Activated T-cell treated with anti-CD3 and anti-CD28 coated beads, Interleukin-2, amount 50 U/mL, for 24 hours (primary cell): ENCODE results near the gene SHC3.
A peak's percentile ranks its signal among the peaks of the same experiment; 100 is the strongest.

Source experiments
- DNase-seq: peaks from one replicate; pipeline ENCODE4 v3.0.0-alpha.2; 2020
- H3K27ac Mint-ChIP-seq: 2 replicates; pipeline ENCODE4 v1.8.0; 2020; ENCODE audit warnings: mild to moderate bottlenecking, mixed read lengths
- H3K27me3 Mint-ChIP-seq: 2 replicates; pipeline ENCODE4 v1.8.0; 2020; ENCODE audit warnings: mixed read lengths
- H3K36me3 Mint-ChIP-seq: 2 replicates; pipeline ENCODE4 v1.8.0; 2020; ENCODE audit warnings: low read depth, mixed read lengths
- H3K4me1 Mint-ChIP-seq: 2 replicates; pipeline ENCODE4 v1.8.0; 2020; ENCODE audit warnings: low read depth, mixed read lengths
- H3K4me3 Mint-ChIP-seq: 2 replicates; pipeline ENCODE4 v1.8.0; 2020; ENCODE audit warnings: mild to moderate bottlenecking, moderate library complexity, mixed read lengths
- H3K9me3 Mint-ChIP-seq: 2 replicates; pipeline ENCODE4 v1.8.0; 2020; ENCODE audit warnings: mixed read lengths

SHC3 gene

DNA sequence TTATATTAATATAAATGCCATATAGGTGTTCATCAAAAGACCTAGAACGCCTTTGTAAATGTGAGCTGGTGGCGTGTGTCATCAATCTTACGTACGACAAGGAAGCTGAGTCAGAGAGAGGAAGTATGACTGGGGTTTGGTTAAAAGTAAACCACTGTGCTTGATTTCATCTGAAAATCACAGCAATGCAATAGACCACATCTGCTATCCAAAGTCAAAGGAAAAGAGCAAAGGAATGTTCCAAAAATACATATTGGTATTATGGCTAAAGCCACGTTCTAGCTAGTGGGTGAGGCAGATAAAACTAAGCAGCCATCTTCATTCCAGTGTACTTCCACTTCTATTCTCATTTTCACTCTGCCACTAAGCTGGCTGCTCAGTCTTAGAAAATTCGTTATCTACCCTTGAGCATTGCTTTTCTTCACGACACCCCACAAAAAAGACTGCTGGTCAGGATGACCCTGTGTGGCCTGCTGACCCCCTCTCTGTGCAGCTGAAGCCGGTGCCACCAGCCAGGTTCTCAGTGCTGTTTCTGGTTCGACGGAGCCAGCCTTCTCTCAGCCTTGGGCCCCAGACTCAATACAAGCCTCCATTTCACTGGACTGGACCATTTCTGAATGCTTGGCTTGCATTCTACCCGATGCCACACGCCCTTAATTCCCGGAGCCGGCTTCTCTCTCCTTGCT is 23.8 kb downstream of the SHC3 start:
- DNase-seq, result no peak
- Mint-ChIP-seq H3K9me3 (no peaks in the 10 kb centered on the region), H3K4me1 (peaks cover 26% of the 10 kb centered on the region), H3K36me3 (no peaks in the 10 kb centered on the region), H3K27me3 (peaks cover 75% of the 10 kb centered on the region), H3K4me3 (no peak overlapping the region), H3K27ac (peak overlapping the region; percentile 33)

DNA sequence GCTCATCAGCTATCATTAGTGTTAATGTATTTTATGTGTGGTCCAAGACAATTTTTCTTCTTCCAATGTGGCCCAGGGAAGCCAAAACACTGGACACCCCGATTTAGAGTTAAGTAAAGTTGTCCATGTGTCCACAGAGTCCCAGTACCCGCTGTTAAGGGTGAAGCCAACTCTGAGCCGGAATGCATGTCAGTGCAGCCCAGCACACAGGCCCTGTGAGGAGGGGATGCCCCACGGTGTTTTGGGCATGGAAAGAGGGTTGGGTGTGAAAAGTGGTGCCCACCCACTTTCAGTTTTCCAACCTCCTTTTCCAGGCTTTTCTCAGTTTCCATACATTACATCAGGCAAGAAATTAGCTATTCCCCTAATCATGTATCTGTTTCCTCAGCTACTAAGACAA is 24.4 kb downstream of the SHC3 start:
- peaks cover 26% of the 10 kb centered on the region for H3K4me1 Mint-ChIP-seq
- H3K27ac Mint-ChIP-seq, result peak overlapping the region; percentile 87
- H3K4me3 Mint-ChIP-seq, result no peak overlapping the region
- peaks cover 69% of the 10 kb centered on the region for H3K27me3 Mint-ChIP-seq
- no peak for DNase-seq
- H3K9me3 Mint-ChIP-seq, result no peaks in the 10 kb centered on the region
- H3K36me3 Mint-ChIP-seq, result no peaks in the 10 kb centered on the region

DNA sequence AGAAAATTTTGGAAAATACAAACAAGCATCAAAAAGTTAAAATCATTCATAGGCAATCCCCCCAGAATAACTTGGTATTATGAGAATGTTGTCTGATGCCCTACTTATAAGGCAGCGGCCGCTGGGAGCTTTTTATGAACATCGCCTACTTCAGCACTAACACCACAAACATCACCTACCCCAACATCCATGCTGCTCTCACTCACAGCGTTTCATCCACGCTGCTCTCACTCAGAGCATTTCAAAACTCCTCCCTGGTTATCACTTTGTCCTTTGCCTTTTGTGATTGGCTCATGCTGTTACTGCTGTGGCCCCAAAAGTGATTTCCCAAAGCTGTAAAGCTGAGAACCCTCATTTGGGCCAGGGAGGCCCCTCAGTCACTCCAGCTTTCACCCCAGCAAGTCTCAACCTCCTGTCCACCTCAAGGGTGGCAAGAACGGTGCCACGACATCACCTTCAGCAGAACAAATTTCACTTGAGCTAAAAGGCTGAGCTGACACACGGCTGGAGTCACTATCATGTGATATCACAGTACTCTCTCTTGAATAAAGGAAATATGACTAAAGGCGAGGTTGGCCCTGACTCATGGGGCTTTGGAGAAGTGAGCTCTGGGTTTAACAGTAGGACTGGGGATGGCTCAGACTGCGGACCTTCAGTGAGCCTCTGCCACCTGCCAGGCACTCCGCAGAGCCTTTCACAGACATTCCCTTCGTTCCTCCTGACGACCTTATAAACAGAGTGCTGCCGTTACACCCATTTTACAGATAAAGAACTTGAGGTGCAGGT is 25.2 kb downstream of the SHC3 start:
- Mint-ChIP-seq H3K27ac (peak overlapping the region; percentile 87), H3K9me3 (no peaks in the 10 kb centered on the region), H3K36me3 (no peaks in the 10 kb centered on the region), H3K27me3 (peaks cover 64% of the 10 kb centered on the region), H3K4me3 (no peak overlapping the region), H3K4me1 (peaks cover 26% of the 10 kb centered on the region)
- DNase-seq, result peak; percentile 36

DNA sequence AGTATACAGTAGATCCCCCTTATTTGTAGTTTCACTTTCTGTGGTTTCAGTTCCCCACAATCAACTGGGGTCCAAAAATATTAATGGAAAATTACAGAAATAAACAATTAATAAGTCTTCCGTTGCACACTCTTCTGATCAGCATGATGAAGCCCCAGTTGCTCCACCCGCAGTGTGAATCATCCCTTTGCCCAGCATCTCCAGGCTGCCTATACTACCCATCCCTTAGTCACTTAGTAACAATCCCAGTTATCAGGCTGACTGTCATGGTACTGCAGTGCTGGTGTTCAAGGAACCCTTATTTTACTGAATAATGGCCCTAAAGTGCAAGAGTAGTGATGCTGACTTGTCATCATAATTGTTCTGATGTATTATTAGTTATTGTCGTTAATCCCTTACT is 28.9 kb downstream of the SHC3 start:
- H3K9me3 Mint-ChIP-seq, result no peaks in the 10 kb centered on the region
- no peak for DNase-seq
- no peaks in the 10 kb centered on the region for H3K36me3 Mint-ChIP-seq
- peaks cover 45% of the 10 kb centered on the region for H3K27me3 Mint-ChIP-seq
- peaks cover 15% of the 10 kb centered on the region for H3K4me1 Mint-ChIP-seq
- H3K4me3 Mint-ChIP-seq, result no peak overlapping the region
- H3K27ac Mint-ChIP-seq, result no peak overlapping the region

DNA sequence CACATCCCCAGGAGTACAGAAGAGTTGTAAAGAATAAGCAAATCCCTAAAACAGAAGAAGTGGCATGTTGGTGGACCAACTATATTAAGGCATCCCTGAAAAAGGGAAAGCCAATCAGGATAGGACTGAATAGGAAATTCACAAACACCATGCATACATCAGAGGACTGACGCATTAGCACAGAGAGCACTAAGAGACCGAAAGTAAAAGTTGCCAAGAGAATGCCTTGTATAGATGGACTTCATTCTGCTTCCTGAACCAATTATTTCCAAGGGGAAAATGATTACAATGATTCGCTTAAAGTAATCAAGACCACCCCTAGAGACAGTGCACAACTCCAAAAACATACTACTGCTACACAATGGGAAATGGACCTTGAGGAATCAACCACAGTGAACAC is 33.5 kb downstream of the SHC3 start:
- Mint-ChIP-seq H3K9me3 (no peaks in the 10 kb centered on the region), H3K36me3 (no peaks in the 10 kb centered on the region), H3K4me3 (no peak overlapping the region), H3K4me1 (no peaks in the 10 kb centered on the region), H3K27ac (no peak overlapping the region), H3K27me3 (peaks cover 24% of the 10 kb centered on the region)
- DNase-seq, result no peak

DNA sequence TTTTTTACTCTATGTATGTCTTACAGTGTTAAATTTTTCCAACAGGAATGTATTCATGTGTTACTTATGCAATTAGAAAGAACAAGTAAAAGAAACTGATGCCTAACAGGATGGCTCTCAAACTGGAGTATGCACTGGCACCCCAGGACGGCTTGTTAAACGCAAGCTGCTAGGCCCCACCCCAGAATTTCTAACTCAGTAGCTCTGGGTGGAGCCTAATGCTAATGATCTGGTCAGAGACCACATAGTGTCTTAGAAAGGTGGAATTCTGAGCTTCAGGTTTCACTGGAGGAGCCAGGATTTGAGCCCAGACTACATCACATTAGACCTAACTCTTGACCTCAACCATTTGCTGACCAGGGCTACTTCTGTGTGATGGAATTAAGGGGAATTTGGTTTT is 34.4 kb downstream of the SHC3 start:
- Mint-ChIP-seq H3K9me3 (no peaks in the 10 kb centered on the region), H3K4me1 (no peaks in the 10 kb centered on the region), H3K36me3 (no peaks in the 10 kb centered on the region), H3K4me3 (no peak overlapping the region), H3K27me3 (peaks cover 27% of the 10 kb centered on the region), H3K27ac (no peak overlapping the region)
- no peak for DNase-seq

DNA sequence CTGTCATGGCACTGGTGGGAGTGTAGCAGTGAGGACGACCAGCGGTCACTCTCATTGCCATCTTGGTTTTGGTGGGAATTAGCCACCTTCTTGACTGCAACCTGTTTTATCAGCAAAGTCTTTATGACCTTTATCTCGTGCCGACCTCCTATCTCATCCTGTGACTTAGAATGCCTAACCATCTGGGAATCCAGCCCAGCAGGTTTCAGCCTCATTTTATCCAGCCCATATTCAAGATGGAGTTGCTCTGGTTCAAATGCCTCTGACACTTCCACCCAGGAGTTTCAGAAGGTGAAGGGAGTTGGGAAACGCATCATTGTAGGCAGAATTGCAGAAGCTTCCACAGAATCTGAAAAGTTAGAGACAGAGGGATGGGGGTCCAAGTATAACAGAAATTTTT is 35.4 kb downstream of the SHC3 start:
- H3K27me3 Mint-ChIP-seq, result peaks cover 23% of the 10 kb centered on the region
- no peak overlapping the region for H3K4me3 Mint-ChIP-seq
- H3K27ac Mint-ChIP-seq, result no peak overlapping the region
- no peaks in the 10 kb centered on the region for H3K36me3 Mint-ChIP-seq
- H3K9me3 Mint-ChIP-seq, result no peaks in the 10 kb centered on the region
- H3K4me1 Mint-ChIP-seq, result no peaks in the 10 kb centered on the region
- no peak for DNase-seq

DNA sequence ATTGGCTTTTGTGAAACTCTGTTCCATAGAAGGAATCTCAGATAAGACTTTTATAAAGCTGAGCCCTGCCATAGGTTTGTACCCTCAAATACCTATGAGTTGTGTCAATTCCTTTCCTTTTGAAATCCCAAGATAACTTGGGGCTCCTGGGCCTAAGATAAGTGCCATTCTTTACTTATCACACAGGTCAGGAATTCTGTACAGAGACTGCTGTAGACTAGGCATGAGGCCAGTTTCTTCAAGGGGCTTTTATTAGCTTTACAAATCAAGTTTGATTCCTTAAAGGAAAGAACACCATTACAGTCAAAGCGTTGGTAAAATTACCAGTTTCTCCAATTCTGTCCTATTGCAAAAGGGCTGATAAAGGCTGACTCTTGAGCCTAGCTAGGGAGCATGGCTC is 39.2 kb downstream of the SHC3 start:
- Mint-ChIP-seq H3K9me3 (peaks cover 6% of the 10 kb centered on the region), H3K27ac (no peak overlapping the region), H3K36me3 (no peaks in the 10 kb centered on the region), H3K4me3 (no peak overlapping the region), H3K4me1 (peaks cover 9% of the 10 kb centered on the region), H3K27me3 (peaks cover 13% of the 10 kb centered on the region)
- DNase-seq, result no peak

DNA sequence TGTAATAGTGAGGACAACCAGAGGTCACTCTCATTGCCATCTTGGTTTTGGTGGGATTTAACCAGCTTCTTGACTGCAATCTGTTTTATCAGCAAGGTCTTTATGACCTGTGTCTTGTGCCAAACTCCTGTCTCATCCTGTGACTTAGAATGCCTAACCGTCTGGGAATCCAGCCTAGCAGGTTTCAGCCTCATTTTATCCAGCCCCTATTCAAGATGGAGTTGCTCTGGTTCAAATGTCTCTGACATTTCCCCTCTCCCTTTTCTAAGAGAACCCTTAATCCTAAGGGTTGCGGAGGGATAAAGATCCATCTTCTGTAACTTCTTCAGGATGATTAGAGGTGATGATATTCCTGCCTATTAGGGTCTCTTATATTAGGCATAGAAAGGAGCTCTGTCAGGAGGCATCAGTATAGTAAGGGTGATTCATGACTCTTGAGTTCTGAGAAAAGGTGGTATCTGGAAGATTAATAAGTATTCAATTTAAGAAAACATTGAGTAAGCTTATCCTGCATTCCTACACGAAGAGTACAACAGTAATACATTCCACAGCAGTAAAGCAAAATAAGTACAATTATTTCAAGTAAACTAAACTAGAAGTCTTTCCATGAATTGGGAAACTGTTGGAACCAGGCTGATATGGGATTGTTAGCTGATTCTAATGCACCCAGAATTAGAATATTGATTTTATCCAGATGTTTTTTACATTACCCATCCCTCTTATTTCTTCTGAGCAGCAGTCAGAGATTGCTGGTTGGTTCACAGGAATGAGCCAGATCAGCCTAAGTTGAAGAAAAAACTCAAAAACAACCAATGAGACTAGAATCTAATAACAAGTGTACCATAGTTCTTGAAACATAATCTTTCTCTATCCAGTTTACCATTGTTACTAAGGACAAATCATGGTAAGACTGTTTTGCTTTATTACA is 39.9 kb downstream of the SHC3 start:
- Mint-ChIP-seq H3K36me3 (no peaks in the 10 kb centered on the region), H3K9me3 (peaks cover 10% of the 10 kb centered on the region), H3K27ac (no peak overlapping the region), H3K4me3 (no peak overlapping the region), H3K4me1 (peaks cover 9% of the 10 kb centered on the region), H3K27me3 (peaks cover 13% of the 10 kb centered on the region)
- DNase-seq, result no peak

DNA sequence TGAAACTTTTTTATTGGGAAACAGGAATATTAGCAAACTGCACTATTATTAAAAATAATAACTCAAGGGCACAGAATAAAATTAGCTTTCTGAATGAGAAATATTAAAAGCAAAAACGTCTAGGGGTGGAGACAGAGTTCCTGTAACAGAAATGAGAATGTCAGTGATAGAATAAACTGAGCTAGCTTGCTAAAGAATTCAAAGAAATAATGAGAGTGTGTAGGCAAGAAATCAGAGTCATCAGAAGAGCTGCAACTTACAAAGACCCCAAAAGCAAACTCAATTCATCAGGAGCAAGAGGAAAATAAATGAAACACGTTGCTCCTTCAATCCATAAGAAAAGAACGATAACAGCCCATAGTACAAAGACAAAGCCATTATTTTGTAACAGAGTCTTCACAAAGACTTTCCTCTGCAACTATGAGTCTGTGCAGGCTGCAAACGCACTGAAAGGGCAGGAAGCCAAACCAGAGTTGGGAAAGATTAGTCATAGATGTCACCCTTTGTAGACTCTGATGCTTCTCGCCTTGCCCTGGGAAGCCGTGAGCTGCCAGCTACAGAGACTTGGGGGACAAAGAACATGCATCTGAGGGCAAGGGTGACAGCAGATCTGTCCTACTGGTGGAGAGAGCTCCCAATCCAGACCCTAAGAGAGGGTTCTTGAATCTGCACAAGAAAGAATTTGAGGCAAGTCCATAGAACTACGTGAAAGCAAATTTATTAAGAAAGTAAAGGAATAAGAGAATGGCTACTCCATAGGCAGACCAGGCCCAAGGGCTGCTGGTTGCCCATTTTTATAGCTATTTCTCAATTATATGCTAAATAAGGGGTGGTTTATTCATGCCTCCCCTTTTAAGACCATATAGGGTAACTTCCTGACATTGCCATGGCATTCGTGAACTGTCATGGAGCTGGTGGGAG is 40.8 kb downstream of the SHC3 start:
- peaks cover 9% of the 10 kb centered on the region for H3K4me1 Mint-ChIP-seq
- H3K27me3 Mint-ChIP-seq, result peaks cover 13% of the 10 kb centered on the region
- no peak for DNase-seq
- no peaks in the 10 kb centered on the region for H3K36me3 Mint-ChIP-seq
- peaks cover 10% of the 10 kb centered on the region for H3K9me3 Mint-ChIP-seq
- no peak overlapping the region for H3K4me3 Mint-ChIP-seq
- no peak overlapping the region for H3K27ac Mint-ChIP-seq

DNA sequence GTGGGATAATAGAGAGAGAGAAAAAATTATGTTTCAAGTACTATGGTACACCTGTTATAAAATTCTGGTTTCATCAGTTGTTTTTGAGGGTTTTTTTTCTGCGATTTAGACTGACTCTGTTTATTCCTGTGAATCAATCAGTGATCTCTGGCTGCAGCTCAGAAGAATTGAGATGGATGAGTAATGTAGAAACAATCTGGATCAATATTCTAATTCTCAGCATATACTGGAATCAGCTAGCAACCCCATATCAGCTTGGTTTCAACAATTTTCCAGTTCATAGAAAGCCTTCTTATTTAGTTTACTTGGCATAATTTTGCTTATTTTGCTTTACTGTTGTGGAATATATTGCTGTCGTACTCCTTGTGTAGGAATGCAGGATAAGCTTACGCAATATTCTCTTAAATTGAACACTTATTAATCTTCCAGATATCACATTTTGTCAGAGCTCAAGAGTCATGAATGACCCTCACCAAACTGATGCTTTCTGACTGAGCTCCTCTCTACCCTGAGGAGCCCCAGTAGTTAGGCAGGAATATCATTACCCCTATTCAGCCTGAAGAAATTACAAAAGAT is 42.9 kb downstream of the SHC3 start:
- no peaks in the 10 kb centered on the region for H3K36me3 Mint-ChIP-seq
- peaks cover 21% of the 10 kb centered on the region for H3K27me3 Mint-ChIP-seq
- no peak overlapping the region for H3K4me3 Mint-ChIP-seq
- H3K27ac Mint-ChIP-seq, result no peak overlapping the region
- H3K4me1 Mint-ChIP-seq, result peaks cover 9% of the 10 kb centered on the region
- peaks cover 10% of the 10 kb centered on the region for H3K9me3 Mint-ChIP-seq
- DNase-seq, result no peak

DNA sequence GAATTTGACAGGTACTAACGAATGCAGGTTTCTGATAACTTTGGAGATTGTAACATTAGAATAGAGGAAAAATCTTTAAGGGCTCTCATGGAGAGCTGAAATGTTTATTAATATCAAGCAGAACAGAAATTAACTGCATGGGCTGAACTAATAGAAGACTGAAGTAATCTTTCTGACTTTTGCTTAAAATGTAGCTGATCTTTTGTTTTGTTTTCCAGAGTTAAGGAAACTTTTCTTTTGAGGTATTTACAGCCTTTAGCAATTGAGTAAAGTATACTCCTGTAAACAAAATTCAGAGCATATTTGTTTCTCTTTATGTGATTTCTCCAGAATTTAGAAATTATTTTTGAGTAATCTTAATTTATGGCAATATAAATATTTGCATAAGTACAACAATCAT is 43.9 kb downstream of the SHC3 start:
- H3K4me1 Mint-ChIP-seq, result peaks cover 9% of the 10 kb centered on the region
- DNase-seq, result no peak
- peaks cover 26% of the 10 kb centered on the region for H3K27me3 Mint-ChIP-seq
- H3K36me3 Mint-ChIP-seq, result no peaks in the 10 kb centered on the region
- no peak overlapping the region for H3K27ac Mint-ChIP-seq
- no peak overlapping the region for H3K4me3 Mint-ChIP-seq
- peaks cover 10% of the 10 kb centered on the region for H3K9me3 Mint-ChIP-seq

DNA sequence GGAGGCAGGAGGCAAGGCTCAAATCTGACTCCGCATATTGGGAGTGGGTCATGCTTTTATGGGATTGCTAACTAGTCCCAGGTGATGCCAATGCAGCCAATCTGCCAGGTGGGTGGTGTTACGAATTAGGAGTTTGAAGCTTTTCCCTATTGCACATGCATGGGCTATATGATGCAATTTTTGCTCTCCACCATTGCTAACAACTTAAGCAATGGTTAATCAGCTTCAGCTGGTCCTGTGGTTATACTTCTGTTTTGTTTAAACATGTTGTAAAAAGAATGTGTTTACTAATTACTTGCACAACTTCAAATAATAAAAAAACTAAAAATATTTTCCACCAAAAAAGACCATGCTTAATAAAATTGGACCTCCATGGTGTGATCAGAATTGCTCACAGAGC is 55.7 kb downstream of the SHC3 start:
- Mint-ChIP-seq H3K27me3 (peaks cover 37% of the 10 kb centered on the region), H3K4me1 (no peaks in the 10 kb centered on the region), H3K4me3 (no peak overlapping the region), H3K9me3 (peaks cover 10% of the 10 kb centered on the region), H3K36me3 (no peaks in the 10 kb centered on the region), H3K27ac (no peak overlapping the region)
- DNase-seq, result no peak
